Parathyroid adenoma (tissue), 2 donors: Measurements from ENCODE around the gene HSF2BP.

Source experiments
- H2AFZ ChIP-seq: fragments of 300-600 bp; sonication (generic); one replicate; pipeline ENCODE4 v1.7.0; 2017; ENCODE audit warnings: antibody characterized with exemption, mild to moderate bottlenecking
- H3K27ac ChIP-seq: fragments of 300-600 bp; sonication (generic); one replicate; pipeline ENCODE4 v1.7.0; 2017
- H3K27me3 ChIP-seq: fragments of 300-600 bp; sonication (generic); one replicate; pipeline ENCODE4 v1.7.0; 2017; ENCODE audit warnings: low read length; ENCODE audit not compliant: control insufficient read depth, insufficient read depth
- H3K36me3 ChIP-seq: fragments of 300-600 bp; sonication (generic); one replicate; pipeline ENCODE4 v1.7.0; 2017; ENCODE audit warnings: low read length; ENCODE audit not compliant: control insufficient read depth, insufficient read depth
- H3K4me1 ChIP-seq: fragments of 300-600 bp; sonication (generic); one replicate; pipeline ENCODE4 v1.7.0; 2017; ENCODE audit warnings: control low read depth
- H3K4me2 ChIP-seq: fragments of 300-600 bp; sonication (generic); one replicate; pipeline ENCODE4 v1.7.0; 2017; ENCODE audit warnings: low read length
- H3K4me3 ChIP-seq: fragments of 300-600 bp; sonication (generic); one replicate; pipeline ENCODE4 v1.7.0; 2017; ENCODE audit warnings: low read depth, low read length
- H3K79me2 ChIP-seq: fragments of 300-600 bp; sonication (generic); one replicate; pipeline ENCODE4 v1.7.0; 2017; ENCODE audit warnings: control low read depth
- H3K9ac ChIP-seq: fragments of 300-600 bp; sonication (generic); one replicate; pipeline ENCODE4 v1.7.0; 2017; ENCODE audit warnings: mild to moderate bottlenecking
- H3K9me3 ChIP-seq: fragments of 300-600 bp; sonication (generic); one replicate; pipeline ENCODE4 v1.7.0; 2017; ENCODE audit warnings: low read length; ENCODE audit not compliant: control insufficient read depth
- CTCF ChIP-seq: fragments of 300-600 bp; sonication (generic); IDR thresholded peaks from one replicate; pipeline ENCODE4 v1.7.0; 2017; ENCODE audit warnings: antibody characterized with exemption, mild to moderate bottlenecking
- donor health status: primary hyperparathyroidism.

The HSF2BP gene

GRCh38 chr21:43667191-43667904 is 8.1 kb upstream of the HSF2BP start:
- Histone ChIP-seq H3K79me2 (peaks cover 5% of the 10 kb centered on the region), H3K4me1 (no peaks in the 10 kb centered on the region), H3K4me2 (no peak overlapping the region), H3K4me3 (no peak overlapping the region), H3K9me3 (no peaks in the 10 kb centered on the region), H3K36me3 (no peaks in the 10 kb centered on the region), H3K27me3 (no peaks in the 10 kb centered on the region), H3K27ac (no peak overlapping the region), H3K9ac (no peak overlapping the region), H2AFZ (no peak overlapping the region)
- TF ChIP-seq CTCF, result no peak

- Histone ChIP-seq H3K9me3 (no peaks in the 10 kb centered on the region), H3K27me3 (no peaks in the 10 kb centered on the region), H3K79me2 (peaks cover 5% of the 10 kb centered on the region), H3K36me3 (no peaks in the 10 kb centered on the region), H3K4me2 (no peak overlapping the region), H2AFZ (no peak overlapping the region), H3K9ac (no peak overlapping the region), H3K4me3 (no peak overlapping the region), H3K4me1 (no peaks in the 10 kb centered on the region), H3K27ac (no peak overlapping the region)
- TF ChIP-seq CTCF, result no peak
These were observed 6.6 kb upstream of the HSF2BP start for GRCh38 chr21:43665879-43666278.

- H3K27ac ChIP-seq, result no peak overlapping the region
- TF ChIP-seq CTCF, result no peak
These were observed 5.1 kb upstream of the HSF2BP start for GRCh38 chr21:43664358-43664757.

GRCh38 chr21:43663033-43663432 is 3.7 kb upstream of the HSF2BP start:
- TF ChIP-seq CTCF, result no peak
- Histone ChIP-seq H3K79me2 (peaks cover 5% of the 10 kb centered on the region), H3K27me3 (no peaks in the 10 kb centered on the region), H3K36me3 (no peaks in the 10 kb centered on the region), H3K4me3 (no peak overlapping the region), H2AFZ (no peak overlapping the region), H3K9ac (no peak overlapping the region), H3K9me3 (no peaks in the 10 kb centered on the region), H3K4me1 (peaks cover 5% of the 10 kb centered on the region), H3K27ac (no peak overlapping the region), H3K4me2 (no peak overlapping the region)

More at GRCh38 chr21:43664358-43664757, 5.1 kb upstream of the HSF2BP start:
- Histone ChIP-seq H3K79me2 (peaks cover 5% of the 10 kb centered on the region), H3K4me2 (no peak overlapping the region), H3K4me1 (peaks cover 5% of the 10 kb centered on the region), H3K9ac (no peak overlapping the region), H3K27me3 (no peaks in the 10 kb centered on the region), H3K9me3 (no peaks in the 10 kb centered on the region), H3K4me3 (no peak overlapping the region), H3K36me3 (no peaks in the 10 kb centered on the region), H2AFZ (no peak overlapping the region)

GRCh38 chr21:43662286-43662685 is 3.0 kb upstream of the HSF2BP start:
- Histone ChIP-seq H3K4me3 (no peak overlapping the region), H3K36me3 (no peaks in the 10 kb centered on the region), H3K4me1 (peaks cover 5% of the 10 kb centered on the region), H3K9me3 (no peaks in the 10 kb centered on the region), H3K79me2 (peaks cover 5% of the 10 kb centered on the region), H2AFZ (no peak overlapping the region), H3K4me2 (no peak overlapping the region), H3K9ac (no peak overlapping the region), H3K27me3 (no peaks in the 10 kb centered on the region), H3K27ac (no peak overlapping the region)
- TF ChIP-seq CTCF, result no peak
